NCI-H187 (cell line): Measurements from ENCODE around the gene VPS45.

Experiments used
- DNase-seq, 2 experiments: peaks; one replicate each; lab custom pipeline; 2025; lab: John Stamatoyannopoulos, UW

VPS45 gene

GRCh38 chr1:150192012-150192411 is 124.4 kb downstream of the VPS45 start:
- DNase-seq = no peak

- no peak for DNase-seq
These were observed 126.9 kb downstream of the VPS45 start for GRCh38 chr1:150194381-150195031.
